UCSD-AML1 (cell line): ENCODE measurements around the gene TRPM1.

Experiments
- DNase-seq: peaks from one replicate; lab custom pipeline; 2025; ENCODE audit not compliant: unreplicated experiment; lab: John Stamatoyannopoulos, UW

Gene TRPM1

GRCh38 chr15:31101262-31102038 is at the start of gene TRPM1:
Gene TRPM1, minus strand, starts transcription at chr15:31101725. Its CDS starts 20,370 bp downstream, at chr15:31081355.
- no peak for DNase-seq

DNA sequence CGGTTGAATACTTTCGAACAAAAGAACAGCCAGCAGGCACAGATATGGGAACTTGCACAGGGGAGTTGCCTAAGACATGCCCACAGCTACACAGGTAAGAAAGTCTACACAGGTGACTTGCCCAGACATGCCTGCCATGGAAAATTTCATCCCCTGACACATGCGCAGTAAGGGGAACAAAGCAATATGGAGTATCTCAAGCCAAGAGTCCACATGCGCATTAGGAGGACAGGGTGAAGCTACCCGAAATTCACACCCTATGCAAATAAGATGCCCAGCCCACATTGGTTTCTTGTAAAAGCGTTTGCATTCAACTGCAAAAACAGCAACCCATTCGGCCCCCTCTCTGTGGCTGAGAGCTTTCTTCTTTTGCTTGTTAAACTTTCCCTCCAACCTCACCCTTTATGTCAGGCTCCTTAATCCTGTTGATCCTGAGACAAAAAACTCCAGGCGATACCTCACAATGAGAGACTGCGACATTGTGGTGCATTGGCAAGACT is 49.3 kb upstream of the TRPM1 start:
- DNase-seq, result no peak

GRCh38 chr15:31149987-31150386 is 48.5 kb upstream of the TRPM1 start:
- DNase-seq, result no peak

GRCh38 chr15:31149088-31149505 is 47.6 kb upstream of the TRPM1 start:
- DNase-seq, result no peak

DNA sequence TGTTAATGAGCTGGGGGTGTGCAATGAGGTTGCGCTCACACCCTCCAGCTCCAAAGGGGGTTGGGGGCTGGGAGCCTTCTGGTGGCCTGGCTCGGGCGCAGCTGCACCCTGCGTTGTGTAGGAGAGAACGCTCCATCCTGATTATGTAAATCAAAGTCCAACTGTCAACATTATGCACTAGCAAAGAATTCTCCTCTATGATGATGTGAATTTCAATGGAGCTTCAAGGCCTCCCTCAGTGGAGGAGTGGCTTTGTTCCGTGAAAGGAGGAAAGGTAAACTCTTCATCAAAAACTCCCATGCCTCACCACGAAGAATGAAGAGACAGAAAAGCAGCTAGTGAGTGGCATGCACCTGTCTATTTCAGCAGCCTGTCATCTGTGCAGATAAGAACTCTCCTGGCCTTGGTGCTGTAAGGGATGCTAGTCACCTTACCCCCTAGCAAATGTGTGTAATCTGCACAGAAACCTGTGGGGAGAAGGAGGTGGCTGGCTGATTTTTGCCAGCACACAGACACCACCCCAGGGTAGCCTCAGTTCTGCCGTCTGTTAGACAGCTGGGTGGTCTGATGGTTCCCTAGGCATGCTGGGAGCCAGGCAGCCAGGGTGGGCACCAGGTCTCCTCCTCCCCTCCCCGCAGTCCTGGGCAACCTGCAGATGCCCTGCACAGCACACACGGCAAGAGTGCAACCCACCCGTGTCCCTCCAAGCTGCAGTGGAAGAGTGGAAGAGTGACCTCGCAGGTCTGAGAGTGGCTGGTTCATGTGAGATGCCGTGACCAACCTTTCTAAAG is 47.0 kb upstream of the TRPM1 start:
- DNase-seq, result no peak

DNA sequence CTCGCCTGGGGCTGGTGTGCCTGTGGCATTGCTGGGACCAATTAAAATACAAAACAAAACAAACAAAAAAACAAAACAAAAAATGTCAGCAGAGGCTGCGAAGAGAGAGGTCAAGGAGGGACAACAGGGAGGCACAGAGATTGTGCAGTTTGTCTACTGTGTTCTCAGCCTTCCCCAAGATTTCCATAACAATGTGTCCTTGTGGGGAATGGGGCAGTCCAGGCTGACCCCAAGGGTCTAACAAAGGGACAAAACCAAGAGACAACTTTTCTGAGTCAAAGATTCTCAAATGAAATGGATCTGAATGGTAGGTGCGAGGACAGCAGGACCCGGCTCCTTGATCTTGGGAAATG is 46.4 kb upstream of the TRPM1 start:
- no peak for DNase-seq

DNA sequence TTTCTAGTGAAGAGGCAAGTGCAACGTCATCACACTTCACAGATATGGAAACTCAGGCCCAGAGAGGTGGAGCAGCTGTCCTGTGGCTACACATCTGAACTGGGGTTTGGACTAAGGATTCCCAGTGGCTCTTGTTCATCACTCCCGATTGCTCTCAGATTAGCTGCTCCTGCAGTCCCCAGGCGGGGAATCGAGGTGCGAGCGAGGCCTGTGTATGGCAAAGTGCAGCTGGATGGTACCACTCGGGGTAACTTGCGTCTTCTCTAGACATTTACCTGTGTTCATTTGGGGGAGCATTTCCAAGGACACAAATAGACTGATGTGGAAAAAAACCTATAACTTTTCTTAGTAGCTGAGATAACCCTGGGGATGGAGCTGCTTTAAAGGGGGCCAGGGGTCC is 45.9 kb upstream of the TRPM1 start:
- no peak for DNase-seq

GRCh38 chr15:31145271-31145911 is 43.9 kb upstream of the TRPM1 start:
- no peak for DNase-seq

- no peak for DNase-seq
Observed at GRCh38 chr15:31141792-31142191, 40.3 kb upstream of the TRPM1 start.

DNA sequence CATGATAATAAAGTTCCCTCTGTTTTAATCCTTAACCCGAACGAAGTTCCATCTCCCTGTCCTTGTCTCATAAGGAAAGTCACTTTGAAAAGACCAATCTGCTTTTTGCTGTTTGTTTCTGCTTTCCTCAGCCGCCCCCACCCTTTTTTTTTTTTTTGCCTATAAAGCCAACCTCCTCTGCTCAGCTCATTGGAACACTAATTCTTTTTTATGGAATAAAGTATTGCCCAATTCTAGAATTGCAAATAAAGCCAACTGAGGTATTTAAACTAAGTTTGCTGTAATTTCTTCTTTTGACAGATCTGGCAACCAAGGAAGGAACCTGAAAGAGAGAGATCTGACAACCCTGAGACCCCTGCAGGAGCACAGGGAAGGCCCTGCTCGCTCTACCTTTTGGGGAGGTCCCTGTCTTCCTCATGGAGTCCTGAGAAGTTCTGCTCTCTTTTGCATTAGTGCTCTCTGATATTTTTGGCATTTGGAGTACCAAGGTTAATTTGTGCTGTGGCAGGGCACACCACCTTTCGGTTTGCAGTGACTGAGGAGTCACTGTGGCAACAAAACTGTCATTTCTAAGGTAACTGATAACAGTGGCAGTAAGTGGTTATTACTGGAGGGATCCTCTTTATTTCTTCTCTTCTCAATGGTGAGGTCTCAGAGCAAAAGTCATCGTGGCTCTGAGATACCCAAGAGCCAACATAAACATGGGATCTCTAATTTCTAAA is 35.2 kb upstream of the TRPM1 start:
- DNase-seq, result no peak

DNA sequence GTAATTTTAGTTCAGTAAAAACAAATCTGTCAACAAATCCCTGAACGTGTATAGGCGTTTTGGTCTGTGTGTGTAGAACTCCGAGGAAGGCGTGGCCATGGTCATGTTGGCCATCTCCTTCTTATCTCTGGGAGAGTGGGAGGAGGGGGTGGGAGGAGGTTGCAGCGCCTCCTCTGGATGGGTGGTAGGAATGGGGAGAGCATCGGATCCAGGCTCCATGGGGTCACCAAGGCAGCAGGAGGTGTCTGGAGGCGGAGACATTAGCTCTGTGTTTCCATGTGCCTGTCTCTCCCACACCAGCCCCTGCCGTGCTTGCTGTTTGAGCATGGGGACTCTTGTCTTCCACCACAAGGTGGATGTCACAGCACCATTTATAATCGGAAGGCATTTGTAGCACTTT is 34.5 kb upstream of the TRPM1 start:
- no peak for DNase-seq

DNA sequence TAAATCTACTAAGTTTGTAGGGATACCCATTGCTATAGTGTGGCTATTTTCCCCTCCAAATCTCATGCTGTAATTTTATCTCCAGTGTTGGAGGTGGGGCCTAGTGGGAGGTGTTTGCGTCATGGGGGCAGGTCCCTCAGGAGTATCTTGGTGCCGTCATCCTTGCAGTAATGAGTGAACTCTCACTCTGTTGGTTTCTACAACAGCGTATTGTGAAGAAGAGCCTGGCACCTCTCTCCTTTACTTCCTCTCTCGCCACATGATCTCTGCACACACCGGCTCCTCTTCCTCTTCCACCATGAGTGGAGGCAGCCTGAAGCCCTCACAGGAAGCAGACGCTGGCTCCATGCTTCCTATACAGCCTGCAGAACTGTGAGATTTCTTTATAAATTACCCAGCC is 34.0 kb upstream of the TRPM1 start:
- no peak for DNase-seq

- DNase-seq, result no peak
Observed at GRCh38 chr15:31133890-31134289, 32.4 kb upstream of the TRPM1 start.

GRCh38 chr15:31131853-31132375 is 30.4 kb upstream of the TRPM1 start:
- no peak for DNase-seq

DNA sequence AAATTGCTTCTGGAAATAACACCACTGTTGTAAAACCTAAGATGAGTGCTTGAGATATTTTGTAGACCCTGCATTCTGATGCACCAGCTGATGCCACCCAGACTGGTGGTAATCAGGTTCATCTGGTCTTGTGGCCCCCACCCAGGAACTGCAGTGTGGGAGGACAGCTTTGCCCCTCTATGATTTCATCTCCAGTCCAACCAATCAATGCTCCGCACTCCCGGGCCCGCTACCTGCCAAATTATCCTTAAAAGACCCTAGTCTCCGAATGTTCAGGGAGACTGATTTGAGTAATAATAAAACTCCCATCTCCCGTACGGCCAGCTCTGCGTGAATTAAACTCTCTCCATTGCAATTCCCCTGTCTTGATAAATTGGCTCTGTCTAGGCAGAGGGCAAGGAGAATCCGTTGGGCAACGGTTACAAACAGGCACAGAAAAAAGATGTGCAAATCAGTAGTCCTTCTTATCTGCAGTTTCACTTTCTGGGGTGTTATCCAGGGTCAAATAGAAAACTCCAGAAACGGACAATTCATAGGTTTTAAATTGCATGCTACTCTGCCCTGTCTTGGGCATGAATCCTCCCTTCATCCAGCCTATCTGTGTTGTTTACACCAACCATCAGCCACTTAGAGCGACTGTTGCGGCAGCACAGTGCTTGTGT is 29.2 kb upstream of the TRPM1 start:
- DNase-seq, result no peak

GRCh38 chr15:31129769-31130303 is 28.3 kb upstream of the TRPM1 start:
- no peak for DNase-seq

GRCh38 chr15:31128919-31129768 is 27.6 kb upstream of the TRPM1 start:
- DNase-seq, result peak; percentile 78

GRCh38 chr15:31128477-31128876 is 27.0 kb upstream of the TRPM1 start:
- no peak for DNase-seq

DNA sequence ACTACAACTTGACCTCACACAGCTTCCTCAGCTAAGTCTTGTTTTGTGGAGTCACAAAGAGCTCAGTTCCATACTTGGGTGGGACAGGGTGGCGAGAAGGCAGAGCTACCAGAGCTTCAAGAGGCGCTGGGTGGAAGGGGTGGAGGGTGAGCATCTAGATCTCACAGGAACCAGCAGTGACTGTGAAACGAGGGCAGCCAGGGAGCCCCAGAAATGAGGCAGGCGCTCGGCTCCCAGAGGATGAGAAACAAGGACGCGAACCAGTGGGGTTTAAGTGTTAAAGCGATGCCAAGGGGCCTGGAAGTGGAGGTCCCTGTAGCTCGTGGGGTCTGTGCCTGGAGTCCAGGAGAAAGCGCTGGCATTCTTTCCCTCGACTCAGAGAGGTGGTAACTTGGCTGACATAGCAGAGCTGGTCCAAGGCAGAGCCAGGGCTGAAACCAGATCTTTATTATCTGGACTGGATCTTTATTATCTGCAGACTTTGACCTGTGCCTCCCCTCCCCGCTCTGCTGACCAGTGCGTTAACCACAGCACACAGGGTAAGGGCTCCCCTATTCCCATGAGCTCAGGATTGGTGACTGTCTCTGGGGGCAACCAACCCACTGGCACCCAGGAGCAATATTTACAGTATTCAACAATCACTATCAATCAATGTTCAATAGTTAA is 26.2 kb upstream of the TRPM1 start:
- no peak for DNase-seq
